Mucosa of descending colon (tissue), 3 donors: ENCODE data around the gene ZFP90. TPM values are rescaled to one million over a fixed set of nuclear protein-coding genes. Genes with fewer than 3 reads are reported as not detected.

Source experiments
- ATAC-seq: fragments of 200-7000 bp; cut with Tn5 transposase; one replicate; pipeline ENCODE4 v1.9.1; 2020; ENCODE audit warnings: mild to moderate bottlenecking, moderate library complexity
- DNase-seq, 3 donors: peaks; one replicate each; pipeline ENCODE4 v3.0.0-alpha.2; 2020
- H3K36me3 ChIP-seq: fragments of 200-600 bp; one replicate; pipeline ENCODE4 v1.8.0; 2021; ENCODE audit warnings: low read depth, mild to moderate bottlenecking
- H3K4me1 ChIP-seq: fragments of 200-600 bp; one replicate; pipeline ENCODE4 v1.8.0; 2021; ENCODE audit warnings: low read depth, mild to moderate bottlenecking
- H3K4me3 ChIP-seq: fragments of 200-600 bp; one replicate; pipeline ENCODE4 v1.8.0; 2021; ENCODE audit warnings: mild to moderate bottlenecking
- H3K9me3 ChIP-seq: fragments of 200-600 bp; one replicate; pipeline ENCODE4 v1.8.0; 2021; ENCODE audit warnings: mild to moderate bottlenecking
- CTCF ChIP-seq: fragments of 200-600 bp; IDR thresholded peaks from one replicate; pipeline ENCODE4 v1.8.0; 2022; ENCODE audit warnings: antibody characterized with exemption, mild to moderate bottlenecking
- intact Hi-C, 2 donors: fragments of 100-400 bp; cut with DNase I in 1 of 2; cut with micrococcal nuclease in 1 of 2; formaldehyde crosslinking; loops; one replicate each; pipeline versions ENCODE4 v1.11.0 to v1.11.1; 2022; cut with DNase I, micrococcal nuclease
- total RNA-seq, 3 donors: library from RNA; stranded (reverse); fragmentation: NEBNext Ultra II Directional in 2 of 3; extraction: Animal tissue kit (Norgen Biotek cat#: 25700) in 2 of 3; gene quantifications; one replicate each; pipeline versions ENCODE4 v1.2.1 to v1.2.4, GENCODE V29; 2021 to 2023
- donor health status: DM: no; HTN: no; CAD: no; lungs with moderate emphysema.
- donor health status: DM: no; HTN: no; CAD: no.
- donor health status: DM: no; HTN: yes; CAD: no.

ZFP90 gene
- total RNA-seq, 3 donors from 2014 or later, result 10.2 to 18.1 (median 12.8) TPM

GRCh38 chr16:68528686-68529379 is 10.3 kb upstream of the ZFP90 start:
- intact Hi-C loops, result loop anchor here in 1 of 2 donors (10.0 kb wide), 1 partner anchor 596 kb away; no protein-coding TSS in a partner anchor
- Histone ChIP-seq H3K4me3 (no peak overlapping the region), H3K4me1 (peaks cover 19% of the 10 kb centered on the region), H3K36me3 (no peaks in the 10 kb centered on the region), H3K9me3 (no peaks in the 10 kb centered on the region)
- ATAC-seq (peak; percentile 94), DNase-seq (peak; percentile 88 to 92 (median 90))
- peak; percentile 92 for TF ChIP-seq CTCF

- H3K4me1 ChIP-seq, result peaks cover 19% of the 10 kb centered on the region
- no peaks in the 10 kb centered on the region for H3K36me3 ChIP-seq
- H3K9me3 ChIP-seq, result no peaks in the 10 kb centered on the region
- TF ChIP-seq CTCF, result no peak
- no peak overlapping the region for H3K4me3 ChIP-seq
- ATAC-seq (peak; percentile 19), DNase-seq (no peak)
- intact Hi-C loops, result loop anchor here in 1 of 2 donors (10.0 kb wide), 1 partner anchor 595 kb away; no protein-coding TSS in a partner anchor
These were observed 9.5 kb upstream of the ZFP90 start for GRCh38 chr16:68529608-68529930.

GRCh38 chr16:68529931-68530701 is 9.0 kb upstream of the ZFP90 start:
- DNase-seq, result peak; percentile 92 to 93 (median 93)
- peak overlapping the region; percentile 78 for H3K4me3 ChIP-seq
- no peaks in the 10 kb centered on the region for H3K36me3 ChIP-seq
- H3K9me3 ChIP-seq, result no peaks in the 10 kb centered on the region
- no peak for TF ChIP-seq CTCF
- intact Hi-C loops, result loop anchor here in 1 of 2 donors (10.0 kb wide), 1 partner anchor 595 kb away; no protein-coding TSS in a partner anchor
- H3K4me1 ChIP-seq, result peaks cover 19% of the 10 kb centered on the region
- peak; percentile 96 for ATAC-seq

DNA sequence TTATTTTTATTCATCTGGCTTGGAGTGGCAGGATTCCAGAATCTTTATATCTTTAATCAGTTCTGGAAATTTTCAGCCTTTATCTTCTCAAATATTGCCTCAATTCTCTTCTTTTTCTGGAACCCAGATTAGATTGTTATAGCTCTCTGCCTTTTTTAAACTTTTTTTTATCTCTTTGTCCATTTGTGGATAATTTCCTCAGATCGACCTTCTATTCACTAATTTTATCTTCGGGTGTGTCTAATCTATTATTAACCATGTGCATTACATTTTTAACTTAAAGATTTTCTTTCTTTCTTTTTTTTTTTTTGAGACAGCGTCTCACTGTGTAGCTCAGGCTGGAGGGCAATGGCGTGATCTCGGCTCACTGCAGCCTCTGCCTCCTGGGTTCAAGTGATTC is 5.2 kb upstream of the ZFP90 start:
- ATAC-seq (no peak), DNase-seq (no peak)
- no peak for TF ChIP-seq CTCF
- H3K9me3 ChIP-seq, result no peaks in the 10 kb centered on the region
- no peaks in the 10 kb centered on the region for H3K36me3 ChIP-seq
- intact Hi-C loops, result no loop called here
- H3K4me1 ChIP-seq, result peaks cover 16% of the 10 kb centered on the region
- no peak overlapping the region for H3K4me3 ChIP-seq

GRCh38 chr16:68535331-68535730 is 3.8 kb upstream of the ZFP90 start:
- H3K9me3 ChIP-seq, result no peaks in the 10 kb centered on the region
- H3K36me3 ChIP-seq, result no peaks in the 10 kb centered on the region
- H3K4me1 ChIP-seq, result peaks cover 10% of the 10 kb centered on the region
- TF ChIP-seq CTCF, result no peak
- ATAC-seq (no peak), DNase-seq (no peak)
- H3K4me3 ChIP-seq, result no peak overlapping the region
- intact Hi-C loops, result no loop called here
